WI38 (cell line): ENCODE measurements around the gene BBOX1.

Source experiments
- H3K4me3 ChIP-seq: 2 replicates; pipeline ENCODE4 v1.5.1; 2011; ENCODE audit warnings: low read depth, mild to moderate bottlenecking, control low read depth, low read length
- CTCF ChIP-seq: IDR thresholded peaks from 2 replicates; pipeline ENCODE4 v1.5.1; 2012; ENCODE audit warnings: low read depth, mild to moderate bottlenecking, control low read depth, low read length

Gene BBOX1

GRCh38 chr11:27075192-27075591, 34.6 kb downstream of the BBOX1 start:
- H3K4me3 ChIP-seq = no peak overlapping the region
- TF ChIP-seq CTCF = no peak

GRCh38 chr11:27075655-27076054, 35.0 kb downstream of the BBOX1 start:
- no peak for TF ChIP-seq CTCF
- H3K4me3 ChIP-seq = no peak overlapping the region

- no peak for TF ChIP-seq CTCF
- H3K4me3 ChIP-seq = no peak overlapping the region
These were observed 35.5 kb downstream of the BBOX1 start for GRCh38 chr11:27076121-27076589.

- no peak overlapping the region for H3K4me3 ChIP-seq
- no peak for TF ChIP-seq CTCF
These were observed 40.4 kb downstream of the BBOX1 start for GRCh38 chr11:27081056-27081455.

GRCh38 chr11:27083241-27083640, 42.6 kb downstream of the BBOX1 start:
- TF ChIP-seq CTCF = no peak
- H3K4me3 ChIP-seq = no peak overlapping the region

GRCh38 chr11:27083782-27084181, 43.2 kb downstream of the BBOX1 start:
- no peak overlapping the region for H3K4me3 ChIP-seq
- TF ChIP-seq CTCF = no peak

GRCh38 chr11:27084518-27084917, 43.9 kb downstream of the BBOX1 start:
- no peak overlapping the region for H3K4me3 ChIP-seq
- no peak for TF ChIP-seq CTCF
